SK-N-SH (cell line): ENCODE results near the gene CHSY1. TPM values are rescaled to one million over a fixed set of nuclear protein-coding genes. Genes with fewer than 3 reads are reported as not detected.
"Not testable (repeated sequence)": the region's sequence is repeated elsewhere in the genome, so short reads cannot be mapped to it uniquely, and the experiment has no call there.

Experiments used
- CTCF ChIA-PET: fragments of 300-600, 350-600 bp; formaldehyde crosslinking; extraction: SDS; loops from one replicate; lab custom pipeline; 2021; lab: Yijun Ruan, JAX
- POLR2A ChIA-PET: fragments of 350-600 bp; sonication (Branson Sonifier 250); formaldehyde crosslinking; extraction: SDS; loops from one replicate; lab custom pipeline; 2020; ENCODE audit warnings: antibody characterized with exemption, inconsistent platforms; lab: Yijun Ruan, JAX
- DNase-seq: peaks from one replicate; pipeline ENCODE4 v3.0.0; 2012
- H2AFZ ChIP-seq: fragments of 200-600 bp; sonication (generic); 2 replicates; pipeline ENCODE4 v1.8.1; 2016; ENCODE audit warnings: antibody characterized with exemption, mild to moderate bottlenecking, low read depth
- H3F3A ChIP-seq: fragments of 200-600 bp; sonication (generic); replicated peaks from 2 replicates; pipeline ENCODE3; 2016; ENCODE audit warnings: antibody characterized with exemption, mild to moderate bottlenecking; ENCODE audit not compliant: insufficient read depth
- H3K27ac ChIP-seq, 2 experiments: fragments of 200-500 bp in 1 of 2; fragments of 200-600 bp in 1 of 2; sonication (Bioruptor generic) in 1 of 2; sonication (generic), shearing (Covaris generic) in 1 of 2; 2 replicates each; pipeline versions ENCODE4 v1.5.1 to v1.6.1; 2014 to 2016; ENCODE audit warnings: low read depth in 2 of 2, inconsistent platforms in 1 of 2, low read length in 1 of 2, mild to moderate bottlenecking in 1 of 2, mixed read lengths in 1 of 2
- H3K27me3 ChIP-seq: fragments of 200-600 bp; sonication (generic), shearing (Covaris generic); 2 replicates; pipeline ENCODE4 v1.6.1; 2016; ENCODE audit warnings: mixed run types; ENCODE audit not compliant: insufficient read depth
- H3K36me3 ChIP-seq, 2 experiments: fragments of 200-500 bp in 1 of 2; fragments of 200-600 bp in 1 of 2; sonication (Bioruptor generic) in 1 of 2; sonication (generic) in 1 of 2; replicated peaks in 1 of 2; 2 replicates each; pipeline versions ENCODE3 to v1.5.1; 2014 to 2016; ENCODE audit warnings: low read length in 1 of 2, mild to moderate bottlenecking in 1 of 2; ENCODE audit not compliant: insufficient read depth in 2 of 2, control insufficient read depth in 1 of 2
- H3K4me1 ChIP-seq, 2 experiments: fragments of 200-500 bp in 1 of 2; fragments of 200-600 bp in 1 of 2; sonication (Bioruptor generic) in 1 of 2; sonication (generic), shearing (Covaris generic) in 1 of 2; 2 replicates each; pipeline versions ENCODE4 v1.5.1 to v1.6.1; 2014 to 2016; ENCODE audit warnings: low read depth in 1 of 2, low read length in 1 of 2, mixed run types in 1 of 2; ENCODE audit not compliant: insufficient read depth in 2 of 2, control insufficient read depth in 1 of 2
- H3K4me2 ChIP-seq: fragments of 200-600 bp; sonication (generic), shearing (Covaris generic); 2 replicates; pipeline ENCODE4 v1.6.1; 2017; ENCODE audit warnings: mixed run types
- H3K4me3 ChIP-seq, 2 experiments: fragments of 200-500 bp in 1 of 2; fragments of 200-600 bp in 1 of 2; sonication (Bioruptor generic) in 1 of 2; sonication (generic), shearing (Covaris generic) in 1 of 2; 2 replicates each; pipeline versions ENCODE4 v1.5.1 to v1.8.1; 2014 to 2016; ENCODE audit warnings: low read depth in 2 of 2, inconsistent platforms in 1 of 2, low read length in 1 of 2, mild to moderate bottlenecking in 1 of 2, mixed read lengths in 1 of 2, moderate library complexity in 1 of 2
- H3K79me2 ChIP-seq: fragments of 200-600 bp; sonication (generic); 2 replicates; pipeline ENCODE4 v1.8.1; 2017; ENCODE audit warnings: mild to moderate bottlenecking; ENCODE audit not compliant: insufficient read depth
- H3K9ac ChIP-seq: fragments of 200-600 bp; sonication (generic); 2 replicates; pipeline ENCODE4 v1.6.1; 2017; ENCODE audit warnings: mixed run types
- H3K9me2 ChIP-seq: fragments of 200-600 bp; sonication (generic); 2 replicates; pipeline ENCODE4 v1.6.1; 2017; ENCODE audit warnings: mixed run types
- H3K9me3 ChIP-seq: fragments of 200-600 bp; sonication (generic); 2 replicates; pipeline ENCODE4 v1.6.1; 2017; ENCODE audit warnings: mixed run types, mild to moderate bottlenecking, moderate library complexity
- H4K20me1 ChIP-seq: fragments of 200-600 bp; sonication (generic); 2 replicates; pipeline ENCODE4 v1.6.1; 2017; ENCODE audit warnings: mild to moderate bottlenecking, mixed run types; ENCODE audit not compliant: insufficient read depth
- EZH2phosphoT487 ChIP-seq: fragments of 200-600 bp; sonication (generic); IDR thresholded peaks from 2 replicates; pipeline ENCODE4 v1.6.1; 2017; ENCODE audit warnings: low read depth, mixed run types, mild to moderate bottlenecking, antibody characterized with exemption, moderate library complexity, borderline replicate concordance
- FOXJ3 ChIP-seq: sonication (generic); formaldehyde crosslinking; IDR thresholded peaks from 2 replicates; pipeline ENCODE4 v1.5.1; 2020; ENCODE audit warnings: mild to moderate bottlenecking, missing genetic modification reagents
- MEF2A ChIP-seq: IDR thresholded peaks from 2 replicates; pipeline ENCODE4 v1.4.0; 2012; ENCODE audit warnings: low read depth, borderline replicate concordance
- NFIC ChIP-seq: IDR thresholded peaks from 2 replicates; pipeline ENCODE4 v1.4.0; 2012; ENCODE audit warnings: borderline replicate concordance
- NRF1 ChIP-seq: IDR thresholded peaks from 2 replicates; pipeline ENCODE4 v1.6.1; 2012; ENCODE audit warnings: low read depth, mild to moderate bottlenecking, low read length
- PBX3 ChIP-seq: IDR thresholded peaks from 2 replicates; pipeline ENCODE4; 2012
- SMC3 ChIP-seq: IDR thresholded peaks from 2 replicates; pipeline ENCODE4 v1.6.1; 2012; ENCODE audit warnings: low read depth, low read length, improper control_type of control experiment
- YY1 ChIP-seq: IDR thresholded peaks from 2 replicates; pipeline ENCODE4 v1.4.0; 2012; ENCODE audit warnings: low read depth, mild to moderate bottlenecking
- WGBS: methylation state at CpG from one replicate; pipeline ENCODE4 v1.1.6; 2017; ENCODE audit warnings: low lambda C conversion rate; 5-methylcytosine and 5-hydroxymethylcytosine counted together
- polyA plus RNA-seq, 3 experiments: library from polyadenylated mRNA; depleted of rRNA; stranded (reverse); fragments of >200 nt; gene quantifications; 2 replicates each; pipeline ENCODE4 v1.2.3, GENCODE V29; 2012

CHSY1 gene
- polyA plus RNA-seq, 1 of the 3 experiments (the other 2 are of a cell fraction): 15.7 TPM

- no peaks in the 10 kb centered on the region for H3K9me3 ChIP-seq
- peak overlapping the region in 1 of 2 experiments; percentile 19; a peak in 1 of 4 replicates for H3K27ac ChIP-seq
- no peak overlapping the region for H2AFZ ChIP-seq
- H3K79me2 ChIP-seq: peaks cover 97% of the 10 kb centered on the region
- POLR2A ChIA-PET: no interaction called here
- H3K4me1 ChIP-seq: peaks cover 6 to 20% of the 10 kb centered on the region in 2 experiments; a peak in 3 of 4 replicates
- peaks cover 11 to 12% of the 10 kb centered on the region in 2 experiments for H3K36me3 ChIP-seq
- no peak overlapping the region for H3K4me2 ChIP-seq
- no peak for DNase-seq
- TF ChIP-seq EZH2phosphoT487: no peak
- TF ChIP-seq NRF1: no peak
- no peak for TF ChIP-seq FOXJ3
- TF ChIP-seq PBX3: no peak
- no peak for TF ChIP-seq YY1
- no peak for TF ChIP-seq MEF2A
- no peak for TF ChIP-seq NFIC
- H3K9ac ChIP-seq: no peak overlapping the region
- H3K4me3 ChIP-seq: no peak overlapping the region
- no peaks in the 10 kb centered on the region for H3K9me2 ChIP-seq
- H4K20me1 ChIP-seq: peaks cover 87% of the 10 kb centered on the region
- H3K27me3 ChIP-seq: no peaks in the 10 kb centered on the region
- 98% methylated on average over 3 of the region's 3 CpGs for WGBS
- peaks cover 4% of the 10 kb centered on the region for H3F3A ChIP-seq
- CTCF ChIA-PET: interaction anchor here (0.9 to 1.3 kb wide), 2 partner anchors 29 to 425 kb away, joined by 3 read pairs; no protein-coding TSS in a partner anchor
Measured at GRCh38 chr15:101216100-101216499, 35.7 kb downstream of the CHSY1 start.

GRCh38 chr15:101215681-101216080, 36.2 kb downstream of the CHSY1 start:
- Histone ChIP-seq H3K4me1 (peaks cover 10 to 21% of the 10 kb centered on the region in 2 experiments; a peak in 3 of 4 replicates), H3K4me3 (no peak overlapping the region), H3K36me3 (peaks cover 11 to 12% of the 10 kb centered on the region in 2 experiments), H3K9ac (no peak overlapping the region), H3K27me3 (no peaks in the 10 kb centered on the region), H3K27ac (no peak overlapping the region), H4K20me1 (peaks cover 87% of the 10 kb centered on the region), H3K79me2 (peaks cover 97% of the 10 kb centered on the region), H3K4me2 (no peak overlapping the region), H3K9me2 (no peaks in the 10 kb centered on the region), H3F3A (peaks cover 7% of the 10 kb centered on the region), H3K9me3 (no peaks in the 10 kb centered on the region), H2AFZ (no peak overlapping the region)
- ChIA-PET CTCF (interaction anchor here (0.9 to 1.3 kb wide), 2 partner anchors 29 to 426 kb away, joined by 3 read pairs; no protein-coding TSS in a partner anchor), POLR2A (no interaction called here)
- TF ChIP-seq EZH2phosphoT487 (no peak), SMC3 (no peak)
- DNase-seq: no peak
- WGBS: 91% methylated on average over 4 of the region's 4 CpGs

- DNase-seq, H2AFZ ChIP-seq, H3K4me3 ChIP-seq, H3K27ac ChIP-seq, H3K27me3 ChIP-seq, H3K9ac ChIP-seq, POLR2A ChIA-PET, CTCF ChIA-PET, H3K9me3 ChIP-seq, H3K4me2 ChIP-seq, H3K9me2 ChIP-seq: not testable (repeated sequence)
- Histone ChIP-seq H4K20me1 (peaks cover 87% of the 10 kb centered on the region), H3K36me3 (peaks cover 11 to 12% of the 10 kb centered on the region in 2 experiments), H3K79me2 (peaks cover 97% of the 10 kb centered on the region), H3K4me1 (peaks cover 21 to 23% of the 10 kb centered on the region in 2 experiments), H3F3A (peaks cover 10% of the 10 kb centered on the region)
- WGBS: 96% methylated on average over 6 of the region's 6 CpGs
Measured at GRCh38 chr15:101214435-101215097, 37.3 kb downstream of the CHSY1 start.
